Subcutaneous abdominal adipose tissue (tissue), 5 donors: Measurements from ENCODE around the gene PTPRJ.

ENCODE experiments used
- H3K27ac ChIP-seq: one replicate; pipeline ENCODE4 v1.7.0; 2013; ENCODE audit warnings: low read depth, mild to moderate bottlenecking, inconsistent platforms, low read length, moderate library complexity
- H3K27me3 ChIP-seq, 5 donors: one replicate each; pipeline ENCODE4 v1.7.0; 2013; ENCODE audit warnings: low read length in 5 of 5, inconsistent platforms in 1 of 5; ENCODE audit not compliant: control insufficient read depth in 5 of 5, insufficient read depth in 4 of 5
- H3K36me3 ChIP-seq, 5 donors: one replicate each; pipeline ENCODE4 v1.7.0; 2013; ENCODE audit warnings: low read length in 5 of 5; ENCODE audit not compliant: control insufficient read depth in 5 of 5, insufficient read depth in 5 of 5
- H3K4me1 ChIP-seq, 5 donors: one replicate each; pipeline ENCODE4 v1.7.0; 2013; ENCODE audit warnings: low read length in 5 of 5, mild to moderate bottlenecking in 3 of 5, moderate library complexity in 1 of 5; ENCODE audit not compliant: control insufficient read depth in 5 of 5, insufficient read depth in 5 of 5
- H3K4me3 ChIP-seq, 5 donors: one replicate each; pipeline ENCODE4 v1.7.0; 2013; ENCODE audit warnings: low read length in 5 of 5, low read depth in 1 of 5
- H3K9ac ChIP-seq, 5 donors: one replicate each; pipeline ENCODE4 v1.7.0; 2013; ENCODE audit warnings: low read length in 5 of 5, mild to moderate bottlenecking in 4 of 5, moderate library complexity in 3 of 5
- H3K9me3 ChIP-seq, 5 donors: one replicate each; pipeline ENCODE4 v1.7.0; 2013; ENCODE audit warnings: low read length in 5 of 5; ENCODE audit not compliant: control insufficient read depth in 5 of 5
- donor health status: healthy.
- donor health status: healthy.
- donor health status: healthy.
- donor health status: healthy.
- donor health status: healthy.

Gene PTPRJ

DNA sequence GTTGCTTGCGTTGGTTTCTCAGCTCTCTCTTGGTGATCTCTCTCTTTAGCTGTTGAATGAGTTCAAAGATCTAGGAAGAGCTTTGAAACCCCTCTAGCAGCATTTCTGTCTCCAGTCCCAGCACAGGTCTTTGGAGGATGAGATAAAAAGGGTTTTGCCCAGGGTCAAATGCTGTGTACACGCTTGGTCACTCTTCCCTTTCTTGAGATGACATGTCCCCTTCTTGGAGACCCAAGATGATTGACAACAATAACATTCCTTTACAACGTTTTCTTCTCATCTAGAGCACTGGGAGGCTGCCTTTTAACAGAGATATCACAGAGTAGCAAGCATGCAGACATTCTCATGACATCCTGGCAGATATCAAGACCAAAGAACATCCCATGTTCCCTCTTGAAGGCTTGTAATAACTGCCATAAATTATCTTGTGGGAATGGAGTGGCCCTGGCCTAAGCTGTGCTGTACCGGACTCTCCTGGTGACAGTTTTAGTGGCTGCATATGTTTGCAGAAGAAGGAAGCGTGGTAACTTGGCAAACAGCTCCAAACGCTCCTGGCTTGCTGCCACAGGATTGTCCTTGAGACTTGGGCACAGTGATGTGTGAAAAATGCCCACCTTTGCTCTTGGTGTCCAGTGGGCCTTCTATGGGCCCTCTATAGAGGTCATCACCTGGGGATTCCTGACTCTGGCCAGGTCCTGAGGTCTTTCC lies 107.8 kb downstream of the PTPRJ start:
- H3K27me3 ChIP-seq: no peaks in the 10 kb centered on the region
- no peak overlapping the region for H3K9ac ChIP-seq
- no peak overlapping the region for H3K4me3 ChIP-seq
- no peaks in the 10 kb centered on the region for H3K36me3 ChIP-seq
- H3K9me3 ChIP-seq: no peaks in the 10 kb centered on the region
- no peak overlapping the region for H3K27ac ChIP-seq
- peaks cover 0 to 4% (median 0%) of the 10 kb centered on the region in 5 donors for H3K4me1 ChIP-seq

DNA sequence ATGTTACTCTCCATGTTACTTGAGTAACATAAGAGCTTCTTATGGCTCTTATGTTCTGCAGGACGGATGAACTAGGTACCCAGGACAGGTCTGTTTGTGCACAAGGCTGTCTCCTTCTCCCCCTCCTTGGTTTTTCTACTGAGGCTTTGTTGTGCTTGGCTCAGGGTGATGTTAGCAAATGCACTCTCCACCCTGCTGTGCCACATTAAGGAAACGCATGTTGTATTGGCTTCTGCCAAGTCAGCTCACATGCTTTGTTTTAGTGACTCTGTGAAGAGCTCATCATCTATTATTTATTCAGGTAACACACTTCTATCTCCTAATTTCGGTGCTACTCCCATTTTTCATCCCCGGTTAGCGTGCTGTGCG lies 108.3 kb downstream of the PTPRJ start:
- Histone ChIP-seq H3K4me1 (peaks cover 0 to 1% (median under 1%) of the 10 kb centered on the region in 5 donors), H3K9ac (no peak overlapping the region), H3K9me3 (no peaks in the 10 kb centered on the region), H3K4me3 (no peak overlapping the region), H3K27ac (no peak overlapping the region), H3K27me3 (no peaks in the 10 kb centered on the region), H3K36me3 (no peaks in the 10 kb centered on the region)

DNA sequence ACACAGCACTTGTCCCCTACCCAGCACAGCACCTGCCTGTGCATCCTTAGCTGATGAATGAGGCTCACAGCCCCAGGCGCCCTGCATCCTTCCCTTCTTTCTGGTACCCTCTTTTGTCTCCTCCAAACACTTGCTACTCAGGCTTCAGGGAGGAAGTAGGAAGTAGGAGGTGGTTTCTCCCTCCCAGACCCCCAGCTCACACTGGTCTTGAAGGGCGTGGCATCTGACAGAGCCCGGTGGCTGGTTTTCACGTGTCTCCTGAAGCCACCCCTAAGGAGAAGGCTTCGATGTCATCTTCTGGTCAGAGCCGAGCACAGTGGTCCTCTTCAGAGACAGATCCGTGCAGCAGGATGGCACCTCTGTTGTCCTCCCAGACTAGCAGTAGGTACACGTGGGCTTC lies 109.8 kb downstream of the PTPRJ start:
- no peak overlapping the region for H3K27ac ChIP-seq
- no peaks in the 10 kb centered on the region for H3K27me3 ChIP-seq
- no peaks in the 10 kb centered on the region for H3K9me3 ChIP-seq
- H3K4me3 ChIP-seq: no peak overlapping the region
- H3K36me3 ChIP-seq: no peaks in the 10 kb centered on the region
- H3K9ac ChIP-seq: no peak overlapping the region
- H3K4me1 ChIP-seq: peaks cover 0 to 12% (median 9%) of the 10 kb centered on the region in 5 donors

DNA sequence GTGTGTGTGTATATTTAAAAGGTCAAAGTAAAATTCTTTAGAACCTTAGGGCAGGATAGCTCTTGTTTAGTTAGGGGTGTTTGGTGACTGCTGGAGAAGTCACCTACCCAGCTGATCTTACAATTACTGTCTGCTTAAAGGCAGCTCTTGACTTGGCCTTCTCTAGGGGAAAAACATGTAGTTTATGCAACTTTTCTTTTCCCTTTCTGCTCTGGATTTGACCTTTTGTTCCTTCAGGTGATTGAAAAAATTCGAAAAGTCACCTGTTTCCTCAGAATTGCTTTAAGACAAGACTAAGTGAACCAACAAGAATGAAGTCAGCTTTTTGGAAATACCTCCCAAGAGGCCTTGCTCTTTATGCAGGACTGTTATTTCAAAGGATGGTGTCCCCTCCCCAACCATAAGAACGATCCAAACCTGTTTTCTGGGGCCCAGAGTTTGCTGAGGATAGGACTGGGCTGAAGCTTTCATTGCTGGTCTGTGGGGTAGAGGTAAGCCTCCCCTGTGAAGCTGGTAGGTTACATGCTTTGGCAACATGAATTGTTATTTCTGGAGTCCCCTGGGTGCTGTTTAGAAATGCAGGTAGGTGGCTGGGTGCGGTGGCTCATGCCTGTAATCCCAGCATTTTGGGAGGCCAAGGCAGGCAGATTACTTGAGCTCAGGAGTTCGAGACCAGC lies 111.2 kb downstream of the PTPRJ start:
- H3K4me1 ChIP-seq: peaks cover 0 to 22% (median 19%) of the 10 kb centered on the region in 5 donors
- no peaks in the 10 kb centered on the region for H3K9me3 ChIP-seq
- H3K27me3 ChIP-seq: no peaks in the 10 kb centered on the region
- H3K4me3 ChIP-seq: no peak overlapping the region
- H3K9ac ChIP-seq: no peak overlapping the region
- H3K27ac ChIP-seq: no peak overlapping the region
- no peaks in the 10 kb centered on the region for H3K36me3 ChIP-seq

DNA sequence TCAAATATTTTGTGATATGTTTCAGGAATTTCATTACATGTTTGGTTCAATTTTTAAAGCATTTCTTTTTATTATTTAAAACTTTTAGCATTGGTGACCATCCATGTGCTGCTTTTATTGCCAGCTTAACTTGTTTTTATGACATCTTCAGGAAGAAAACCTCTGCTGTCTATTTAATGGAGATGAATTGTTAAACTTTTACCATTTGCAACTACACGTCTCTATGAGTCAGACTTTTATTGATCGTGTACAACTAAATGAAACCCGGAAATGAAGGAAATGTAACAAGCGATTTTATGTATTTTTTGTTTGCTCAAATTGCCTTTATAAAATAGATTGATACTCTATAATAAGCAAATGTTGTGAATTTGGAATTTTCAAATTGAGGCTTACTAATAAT lies 113.0 kb downstream of the PTPRJ start:
- Histone ChIP-seq H3K4me1 (peaks cover 0 to 24% (median 21%) of the 10 kb centered on the region in 5 donors), H3K27me3 (no peaks in the 10 kb centered on the region), H3K9me3 (no peaks in the 10 kb centered on the region), H3K4me3 (no peak overlapping the region), H3K36me3 (no peaks in the 10 kb centered on the region), H3K27ac (no peak overlapping the region), H3K9ac (no peak overlapping the region)

DNA sequence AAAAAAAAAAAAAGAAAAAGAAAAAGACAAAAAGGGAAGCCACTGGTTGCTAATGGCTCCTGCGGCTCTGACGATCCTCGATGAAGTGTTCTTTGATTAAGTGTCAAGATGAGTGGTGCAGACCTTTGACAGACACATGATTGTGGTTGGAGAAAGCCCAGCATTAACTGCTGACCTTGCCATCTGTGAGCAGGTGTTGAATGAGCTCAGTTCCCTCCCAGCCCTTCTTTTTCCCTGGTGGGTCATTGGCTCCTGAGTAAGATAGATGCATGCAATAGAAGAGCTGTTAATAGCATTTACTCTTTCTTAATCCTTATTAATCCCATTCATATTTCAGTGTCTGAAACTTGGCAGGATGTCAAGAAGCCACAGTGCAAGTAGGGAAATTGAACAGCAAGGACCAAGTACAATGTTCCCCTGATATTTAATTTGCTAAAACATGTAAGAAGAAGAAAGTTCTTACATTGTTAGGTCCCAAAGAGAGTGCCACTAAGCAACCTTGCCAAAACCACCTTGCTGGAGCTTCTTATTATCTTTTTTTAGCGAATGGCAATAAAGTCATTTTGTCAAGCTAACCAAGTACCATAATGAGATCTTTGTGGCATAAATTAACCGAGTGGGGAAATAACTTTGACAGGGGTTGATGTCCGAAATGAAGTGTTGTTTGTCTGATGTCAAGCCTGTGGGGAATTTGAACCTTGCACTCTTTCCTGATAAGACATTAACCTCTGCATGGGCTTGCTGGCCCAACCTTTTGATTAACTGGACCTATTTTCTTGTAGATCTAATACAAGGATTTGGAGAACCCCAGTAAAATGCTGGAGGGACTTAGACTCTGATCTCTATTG lies 113.7 kb downstream of the PTPRJ start:
- no peak overlapping the region for H3K27ac ChIP-seq
- H3K4me1 ChIP-seq: peaks cover 0 to 24% (median 21%) of the 10 kb centered on the region in 5 donors
- no peak overlapping the region for H3K9ac ChIP-seq
- no peaks in the 10 kb centered on the region for H3K36me3 ChIP-seq
- H3K27me3 ChIP-seq: no peaks in the 10 kb centered on the region
- H3K4me3 ChIP-seq: no peak overlapping the region
- H3K9me3 ChIP-seq: no peaks in the 10 kb centered on the region

DNA sequence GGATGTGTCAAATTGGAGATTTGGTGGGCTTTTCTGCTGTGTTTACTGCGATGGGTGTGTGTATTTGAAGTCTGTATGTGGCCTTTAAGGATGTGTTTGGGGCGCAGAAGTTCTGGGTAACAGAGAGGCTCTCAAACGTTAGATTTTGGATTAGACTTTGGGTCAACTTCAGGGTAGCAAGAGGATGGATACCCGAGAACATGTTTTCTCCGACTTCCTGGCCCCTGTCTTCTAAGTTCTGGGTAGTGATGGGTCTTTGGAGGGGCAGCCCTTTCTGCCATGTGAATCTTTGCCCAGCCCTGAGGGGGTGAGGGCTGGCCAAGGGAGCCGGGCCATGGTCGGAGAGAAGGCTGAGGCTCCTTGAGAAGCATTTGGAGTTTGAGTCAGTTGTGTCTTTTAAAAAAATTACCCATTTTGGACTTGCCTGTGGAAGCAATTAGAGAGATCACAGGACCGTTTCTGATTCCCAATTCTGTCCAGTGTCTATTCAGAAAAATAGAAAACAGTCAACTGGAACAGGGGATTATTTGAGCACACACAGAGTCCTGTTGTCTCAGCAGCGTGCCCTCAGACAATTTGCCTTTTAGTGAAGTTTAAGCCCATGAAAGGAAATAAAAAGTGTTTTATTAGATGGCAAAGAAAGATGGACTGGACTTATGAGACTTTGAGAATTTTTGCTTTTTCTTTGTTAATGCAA lies 114.4 kb downstream of the PTPRJ start:
- no peaks in the 10 kb centered on the region for H3K27me3 ChIP-seq
- peaks cover 0 to 24% (median 21%) of the 10 kb centered on the region in 5 donors for H3K4me1 ChIP-seq
- no peak overlapping the region for H3K9ac ChIP-seq
- H3K36me3 ChIP-seq: no peaks in the 10 kb centered on the region
- H3K4me3 ChIP-seq: no peak overlapping the region
- no peaks in the 10 kb centered on the region for H3K9me3 ChIP-seq
- H3K27ac ChIP-seq: no peak overlapping the region

DNA sequence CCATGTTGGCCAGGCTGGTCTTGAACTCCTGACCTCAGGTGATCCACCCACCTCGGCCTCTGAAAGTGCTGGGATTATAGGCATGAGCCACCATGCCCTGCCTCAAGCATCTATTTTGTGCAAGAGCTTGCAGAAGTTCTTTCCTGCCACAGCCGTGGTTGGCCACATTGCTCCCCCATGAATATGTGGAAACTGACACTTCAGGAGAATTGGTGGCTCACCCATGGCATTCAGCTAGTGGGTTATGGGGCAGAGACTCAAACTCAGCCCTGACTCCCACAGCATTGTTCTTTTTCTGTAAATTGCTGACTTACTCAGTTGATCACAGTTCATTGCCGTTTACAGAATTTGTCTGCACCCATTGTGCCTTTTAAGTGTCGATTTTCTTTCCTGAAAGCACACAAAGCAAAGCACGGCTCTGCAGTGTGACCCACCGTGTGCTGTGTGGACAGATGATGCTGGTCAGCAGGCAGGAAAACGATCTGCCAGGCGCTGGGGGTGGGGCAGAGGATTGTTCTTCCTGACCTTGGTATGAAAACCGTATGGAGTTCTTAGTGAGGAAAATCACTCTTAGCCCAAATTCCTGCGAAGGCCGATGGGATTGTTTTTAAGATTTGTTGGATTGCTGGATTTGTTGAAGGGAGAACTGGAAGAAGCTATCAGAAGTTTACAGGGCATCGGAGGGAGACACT lies 115.6 kb downstream of the PTPRJ start:
- Histone ChIP-seq H3K27me3 (no peaks in the 10 kb centered on the region), H3K9me3 (no peaks in the 10 kb centered on the region), H3K9ac (no peak overlapping the region), H3K4me3 (peak overlapping the region in 1 of 5 donors; percentile 22), H3K4me1 (peaks cover 0 to 24% (median 21%) of the 10 kb centered on the region in 5 donors), H3K27ac (no peak overlapping the region), H3K36me3 (no peaks in the 10 kb centered on the region)
